NCI-H2196 treated with DMSO at 0.1 percent for 48 hours (cell line): ENCODE measurements around the gene DIAPH1.

ENCODE experiments used
- DNase-seq: peaks from one replicate; lab custom pipeline; 2025; ENCODE audit not compliant: unreplicated experiment; lab: John Stamatoyannopoulos, UW

The DIAPH1 gene

GRCh38 chr5:141618804-141619554 is at the start of gene DIAPH1:
Gene DIAPH1 (minus strand): TSS chr5:141619000. CDS start chr5:141618914, 86 bp downstream.
- DNase-seq, result peak; percentile 96

- DNase-seq, result no peak
Observed at GRCh38 chr5:141665995-141666940, 47.5 kb upstream of the DIAPH1 start.

GRCh38 chr5:141664733-141665461 is 46.1 kb upstream of the DIAPH1 start:
- DNase-seq, result peak; percentile 29

DNA sequence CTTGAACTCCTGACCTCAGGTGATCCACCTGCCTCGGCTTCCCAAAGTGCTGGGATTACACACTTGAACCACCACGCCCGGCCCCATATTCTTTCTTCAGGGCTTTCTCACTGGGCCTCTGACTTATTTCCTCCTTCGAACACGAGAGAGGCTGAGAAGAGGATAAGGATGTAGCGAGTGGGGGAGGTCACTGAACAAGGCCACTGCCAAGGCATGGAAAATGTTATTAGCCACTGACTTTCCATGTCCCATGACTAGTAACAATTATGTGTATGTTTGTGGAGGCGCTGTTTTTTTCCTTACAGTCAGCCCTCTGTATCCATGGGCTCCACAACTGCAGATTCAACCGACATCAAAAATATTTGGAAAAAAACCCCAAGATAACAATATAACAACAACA is 44.7 kb upstream of the DIAPH1 start:
- DNase-seq, result no peak

- no peak for DNase-seq
Observed at GRCh38 chr5:141662028-141662427, 43.2 kb upstream of the DIAPH1 start.

- no peak for DNase-seq
Observed at GRCh38 chr5:141657937-141658545, 39.2 kb upstream of the DIAPH1 start.

GRCh38 chr5:141657404-141657803 is 38.6 kb upstream of the DIAPH1 start:
- DNase-seq, result no peak

GRCh38 chr5:141656396-141656795 is 37.6 kb upstream of the DIAPH1 start:
- DNase-seq, result no peak

DNA sequence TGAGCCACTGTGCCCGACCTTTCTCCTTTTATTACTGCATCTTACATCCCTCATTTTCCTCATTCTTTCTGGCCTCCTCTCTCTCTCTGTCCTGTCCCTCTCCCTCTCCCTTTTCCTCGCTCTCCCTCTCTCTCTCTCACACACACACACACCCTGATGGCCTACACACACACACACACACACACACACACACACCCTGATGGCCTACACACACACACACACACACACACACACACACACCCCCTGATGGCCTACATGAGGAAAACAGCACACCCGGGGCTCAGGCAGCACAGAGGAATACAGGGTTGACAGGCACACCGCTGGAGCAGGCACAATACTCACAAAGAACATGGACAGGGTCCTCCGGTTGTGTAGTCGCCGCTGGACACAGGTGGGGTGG is 36.2 kb upstream of the DIAPH1 start:
- DNase-seq, result no peak

DNA sequence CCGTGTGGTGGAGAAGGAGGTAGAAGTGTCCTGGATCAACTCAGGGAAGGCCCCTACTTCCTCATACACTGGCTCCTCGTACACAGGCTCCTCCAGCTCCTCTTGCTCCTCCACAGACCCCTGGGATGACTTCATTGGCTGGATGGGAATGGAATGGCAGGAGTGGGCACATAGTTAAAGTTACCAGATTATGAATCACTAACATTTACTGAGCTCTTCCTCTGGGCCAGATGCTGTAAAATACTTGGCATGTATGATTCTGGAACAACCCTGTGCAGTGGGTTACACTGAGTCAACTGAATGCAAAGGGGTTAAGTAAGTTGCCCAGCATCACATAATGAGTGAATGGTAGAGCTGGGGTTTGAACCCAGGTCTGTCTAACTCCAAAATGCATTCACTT is 35.5 kb upstream of the DIAPH1 start:
- no peak for DNase-seq

DNA sequence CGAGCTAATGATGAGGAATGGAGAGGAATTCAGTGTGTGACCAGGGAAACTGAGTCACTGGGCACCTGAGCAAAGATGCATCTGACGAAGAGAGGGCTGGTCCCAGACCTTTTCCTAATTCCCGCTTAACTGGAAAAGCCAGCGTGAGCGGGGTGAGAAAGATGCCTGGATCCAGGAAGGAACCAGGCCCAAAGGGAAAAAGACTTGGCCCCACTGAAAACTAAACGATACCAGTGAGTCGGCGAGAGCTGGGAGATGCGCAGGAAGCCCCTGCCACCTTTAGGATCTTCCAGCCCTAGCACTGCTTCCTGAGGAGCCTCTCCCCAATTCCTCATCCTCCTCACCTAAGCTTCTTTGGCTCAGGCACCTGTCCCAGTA is 32.9 kb upstream of the DIAPH1 start:
- DNase-seq, result no peak

GRCh38 chr5:141650851-141651727 is 32.3 kb upstream of the DIAPH1 start, which contains the start of gene FCHSD1:
Gene FCHSD1 (minus strand): TSS chr5:141651418. CDS start chr5:141651368, 50 bp downstream.
- DNase-seq, result peak; percentile 73

GRCh38 chr5:141649972-141650371 is 31.2 kb upstream of the DIAPH1 start:
- DNase-seq, result no peak

GRCh38 chr5:141649056-141649688 is 30.4 kb upstream of the DIAPH1 start:
- no peak for DNase-seq

- DNase-seq, result no peak
Observed at GRCh38 chr5:141647851-141648250, 29.1 kb upstream of the DIAPH1 start.

GRCh38 chr5:141647242-141647641 is 28.4 kb upstream of the DIAPH1 start:
- no peak for DNase-seq

- no peak for DNase-seq
Observed at GRCh38 chr5:141646026-141646425, 27.2 kb upstream of the DIAPH1 start.

DNA sequence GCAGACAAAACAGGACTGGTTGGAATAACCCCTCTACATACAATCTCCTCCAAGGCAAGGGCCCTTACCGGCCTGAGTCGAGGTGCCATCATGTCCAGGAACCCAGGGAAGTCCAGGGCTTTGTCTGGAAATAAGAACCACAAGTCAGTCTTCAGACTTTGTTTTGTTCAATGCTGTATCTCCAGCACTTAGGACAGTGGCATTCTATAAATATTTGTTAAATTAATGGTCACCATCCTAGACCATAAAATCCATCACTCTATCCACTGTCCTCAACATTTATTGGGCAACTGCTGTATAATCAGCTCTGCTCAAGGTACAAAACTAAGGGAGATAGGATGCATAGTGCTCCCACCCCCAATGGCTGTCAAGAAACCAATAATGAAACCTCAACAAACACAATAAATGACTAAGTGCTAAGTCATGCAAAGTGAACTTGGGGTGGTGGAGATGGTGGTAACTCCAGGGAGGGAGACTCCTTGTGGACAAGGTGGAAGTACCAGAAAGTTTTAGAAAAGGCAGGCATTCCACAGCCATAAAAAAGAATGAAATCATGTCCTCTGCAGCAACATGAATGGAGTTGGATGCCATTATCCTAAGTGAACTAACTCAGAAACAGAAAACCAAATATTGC is 23.0 kb upstream of the DIAPH1 start:
- no peak for DNase-seq

DNA sequence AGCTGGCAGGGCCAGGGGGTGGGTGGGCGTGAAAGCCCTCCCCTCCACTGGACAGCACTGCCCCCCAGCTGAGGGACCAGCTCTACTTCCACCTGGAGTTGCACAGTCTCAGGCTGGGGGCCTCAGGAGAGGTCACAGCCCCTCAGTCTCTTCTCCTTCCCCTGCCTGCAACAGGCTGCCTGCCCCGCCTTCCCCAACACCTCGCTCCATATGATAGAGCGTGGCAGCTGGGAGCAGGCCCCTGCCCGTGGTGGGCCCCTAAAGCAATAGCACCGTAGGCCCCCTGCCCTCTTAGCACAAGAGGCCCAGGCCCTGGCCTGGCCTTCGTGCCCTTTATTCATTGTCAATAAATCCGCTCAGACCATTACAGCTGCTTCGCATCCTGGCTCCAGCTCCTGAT is 21.9 kb upstream of the DIAPH1 start:
- DNase-seq, result no peak
